ENCODE measurements around the gene VSNL1.

VSNL1 gene

DNA sequence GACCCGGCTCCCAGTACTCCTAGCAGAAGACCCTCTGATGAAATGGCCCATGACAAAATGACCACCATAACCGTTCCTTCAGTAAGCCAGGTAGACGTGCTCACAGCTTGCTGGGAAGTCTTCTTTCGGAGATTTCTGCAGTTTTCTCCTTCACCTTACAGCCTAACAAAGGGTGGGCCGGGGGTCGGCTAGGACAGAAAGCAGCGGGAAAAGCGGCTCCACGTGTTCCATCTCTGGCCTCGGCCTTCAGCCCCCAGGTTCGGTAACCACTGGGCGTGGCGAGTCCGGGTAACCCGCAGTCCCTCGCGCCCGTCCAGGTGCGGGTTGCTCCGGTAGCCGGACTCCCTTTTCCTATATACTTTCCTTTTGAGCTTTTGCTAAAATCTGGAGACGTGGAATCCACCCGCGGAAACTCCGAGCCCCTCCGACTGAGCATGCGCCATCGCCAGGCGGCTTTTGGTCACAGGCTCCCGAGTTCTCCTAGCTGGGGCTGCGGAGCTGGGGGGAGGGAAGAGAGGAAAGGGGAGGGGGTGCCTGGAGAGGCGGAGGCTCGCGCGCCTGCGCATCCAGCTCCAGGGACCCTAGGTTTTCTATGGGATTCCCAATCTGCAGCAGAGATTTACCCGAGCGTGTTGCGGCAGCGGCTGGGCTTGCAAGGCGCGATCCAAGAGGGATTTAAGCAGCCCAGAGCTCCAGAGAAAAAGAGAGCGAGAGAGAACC is at the start of gene VSNL1:
Gene VSNL1 (plus strand): TSS at position 604 of the 720 bp plus-strand sequence. CDS start 51,379 bp downstream, outside the sequence.
- in situ Hi-C loops (cut with HindIII; ENCODE audit: low sequenced_read_pairs), result no loop called here

DNA sequence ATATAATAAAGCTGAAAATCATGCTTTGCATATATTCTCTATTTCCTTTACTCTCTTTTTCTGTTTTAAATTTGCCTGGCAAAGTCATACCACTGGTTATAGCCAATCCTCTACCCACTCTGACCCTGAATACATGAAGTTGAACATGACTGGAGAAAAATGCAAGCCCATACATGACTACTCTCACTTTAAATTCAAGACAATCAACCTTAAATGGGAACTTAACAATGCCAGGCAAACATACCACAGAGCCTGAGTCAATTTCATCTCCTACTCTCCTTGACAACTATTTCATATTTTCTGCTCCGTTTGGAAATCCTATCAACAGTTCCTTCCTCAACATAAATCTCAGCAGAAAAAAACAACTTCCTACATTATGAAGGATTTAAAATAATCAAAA is 44.9 kb upstream of the VSNL1 start:
- in situ Hi-C loops (cut with HindIII; ENCODE audit: low sequenced_read_pairs), result no loop called here

DNA sequence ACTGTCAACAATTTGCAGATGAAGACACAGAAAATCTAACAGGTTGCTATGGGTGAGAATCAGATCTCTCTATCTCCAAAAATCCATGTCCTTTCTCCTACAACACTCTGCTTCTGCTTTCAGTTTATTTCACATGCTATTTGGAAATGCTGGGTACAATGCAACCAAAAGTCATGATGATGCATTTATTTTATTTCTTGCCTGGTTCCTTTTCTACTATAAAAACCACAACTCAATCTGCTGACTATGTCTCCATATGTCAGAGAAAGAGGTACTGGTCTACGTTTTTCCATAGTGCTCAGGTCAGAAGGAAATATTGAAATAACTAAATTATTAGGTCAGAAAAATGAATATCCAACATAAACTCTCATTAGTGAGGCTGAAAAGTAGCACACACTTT is 42.8 kb upstream of the VSNL1 start:
- in situ Hi-C loops (cut with HindIII; ENCODE audit: low sequenced_read_pairs), result no loop called here

DNA sequence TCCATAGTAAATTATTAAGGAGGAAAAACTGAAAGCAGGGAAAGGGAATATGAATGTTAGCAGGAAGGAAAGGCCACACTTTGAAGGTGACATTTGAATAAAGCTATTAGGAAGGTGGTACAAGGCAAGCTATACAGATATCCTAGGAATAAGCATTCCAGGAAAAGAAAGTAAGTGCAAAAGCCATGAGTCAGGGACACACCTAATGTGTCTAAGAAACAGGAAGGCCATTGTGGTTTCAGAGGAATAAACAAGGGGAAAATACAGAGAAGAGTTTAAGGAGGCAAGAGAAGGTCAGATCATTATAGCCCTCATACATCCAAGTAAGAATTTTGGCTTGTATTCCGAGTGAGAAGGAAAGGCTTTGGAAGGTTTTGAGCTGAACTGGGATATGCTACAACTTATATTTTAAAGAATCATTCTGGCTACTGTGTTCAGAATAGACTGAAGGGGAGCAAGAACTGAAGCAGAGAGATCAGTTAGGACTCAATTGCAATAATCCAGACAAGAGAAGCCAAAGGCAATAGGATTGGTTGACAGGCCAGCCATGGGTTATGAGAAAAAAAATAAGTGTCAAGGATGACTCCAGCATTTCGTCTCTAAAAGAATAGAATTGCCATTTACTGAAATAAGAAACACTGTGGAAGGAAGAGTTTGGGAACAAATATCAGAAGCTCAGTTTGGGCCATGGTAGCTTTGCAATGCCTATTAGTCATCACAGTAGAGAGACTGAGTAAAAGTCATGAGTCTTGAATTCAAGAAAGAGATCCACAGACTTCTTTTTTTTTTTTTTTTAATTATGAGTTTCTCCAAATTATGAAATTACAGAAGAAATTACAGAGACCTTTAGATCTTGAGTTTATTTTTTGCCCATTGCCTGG is 33.5 kb upstream of the VSNL1 start:
- in situ Hi-C loops (cut with HindIII; ENCODE audit: low sequenced_read_pairs), result no loop called here

DNA sequence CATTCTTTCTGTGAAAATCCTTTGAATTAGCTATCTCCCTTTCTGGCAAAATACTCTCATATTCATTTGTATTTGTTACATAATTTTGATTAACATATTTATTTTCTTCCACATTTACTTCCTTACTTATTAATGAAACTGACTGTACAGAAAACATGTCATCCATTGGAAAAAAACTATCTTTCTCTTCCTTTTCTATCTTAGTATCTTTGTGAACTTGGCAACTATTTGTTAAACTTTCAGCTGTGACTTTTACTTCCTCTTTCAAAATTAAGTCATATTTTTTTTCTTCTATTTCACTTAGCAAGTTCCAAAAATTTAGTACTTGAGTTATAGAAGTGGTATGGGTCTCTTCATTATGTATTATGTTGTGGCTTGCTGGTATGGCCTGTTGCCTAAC is 24.8 kb upstream of the VSNL1 start:
- in situ Hi-C loops (cut with HindIII; ENCODE audit: low sequenced_read_pairs), result no loop called here

DNA sequence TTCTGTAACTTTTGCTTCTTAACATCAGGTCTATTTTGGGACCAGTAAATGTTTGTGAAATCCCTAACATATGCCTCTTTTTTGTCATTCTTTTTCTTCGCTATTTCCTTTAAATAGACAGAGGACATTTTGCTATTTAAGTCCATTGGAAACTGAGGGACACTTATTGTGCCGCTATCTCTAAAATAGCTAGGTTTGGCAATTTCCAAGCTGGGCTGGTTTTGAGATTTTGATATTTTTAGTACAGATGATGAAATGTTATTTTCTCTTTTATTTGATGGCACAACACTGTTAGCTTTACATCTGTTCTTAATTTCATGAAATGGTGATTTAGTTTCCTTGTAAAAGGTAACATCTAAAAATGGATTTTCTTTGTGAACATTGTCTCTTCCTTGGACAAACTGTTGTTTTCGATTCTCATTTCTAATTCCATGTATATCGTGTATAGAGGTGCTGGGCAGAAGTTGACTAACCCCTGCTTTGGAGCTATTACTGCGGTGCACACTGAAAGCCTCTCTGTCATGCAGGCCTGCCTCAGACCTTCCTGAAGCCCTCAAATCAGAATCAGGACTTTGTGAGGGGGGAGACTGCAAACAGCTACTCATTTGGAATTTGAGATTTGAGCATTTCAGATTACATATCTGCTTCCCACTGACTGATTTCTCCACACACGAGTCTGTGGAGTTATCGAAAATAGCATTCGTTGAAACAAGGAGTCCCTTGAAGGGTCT is 22.9 kb upstream of the VSNL1 start:
- in situ Hi-C loops (cut with HindIII; ENCODE audit: low sequenced_read_pairs), result no loop called here

DNA sequence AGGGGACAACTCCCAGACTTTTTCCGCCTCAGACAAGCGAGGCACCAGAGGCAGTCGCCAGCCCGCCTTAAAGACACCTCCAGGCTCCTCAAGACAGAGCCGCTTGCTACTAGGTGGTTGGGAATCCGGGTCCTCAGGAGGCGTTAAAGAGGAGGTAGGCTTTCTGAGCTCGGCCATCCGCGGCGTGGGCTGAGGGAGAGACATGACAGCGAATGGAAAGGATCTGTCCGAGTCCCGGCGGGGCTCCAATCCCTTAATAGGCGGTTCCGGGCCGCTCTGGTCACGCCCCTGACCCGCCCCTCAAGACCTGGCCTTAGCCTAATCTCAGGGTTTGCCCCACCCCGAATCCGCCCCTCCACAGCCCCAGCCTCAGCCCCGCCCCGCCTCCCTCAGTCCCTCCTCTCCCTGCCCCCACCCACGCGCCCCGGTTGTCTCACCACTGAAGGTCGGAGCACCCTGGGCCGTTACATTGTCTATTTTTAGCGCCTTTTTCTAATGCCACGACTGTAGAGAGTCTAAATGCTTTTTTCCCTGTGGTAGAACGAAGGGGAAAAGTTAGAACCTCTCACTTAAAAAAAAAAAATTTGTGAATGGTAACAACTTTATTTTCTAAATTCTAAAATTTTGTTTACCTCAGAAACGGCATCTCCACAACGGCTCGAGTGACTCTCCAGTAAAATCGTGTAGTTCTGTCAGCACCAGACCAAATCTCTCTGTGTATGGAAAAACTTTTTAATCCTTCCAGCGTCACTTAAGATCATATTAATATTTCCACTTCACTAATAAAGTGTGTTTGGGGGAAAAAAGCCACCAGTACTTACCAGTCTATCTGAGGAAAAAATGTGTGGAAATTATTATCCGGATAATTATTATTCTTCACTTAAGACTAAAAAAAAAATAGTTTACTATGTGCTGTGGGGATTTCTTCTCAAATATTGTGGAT is 22.0 kb upstream of the VSNL1 start, which contains the start of gene RAD51AP2:
Gene RAD51AP2 (minus strand): TSS at position 229 of the 943 bp plus-strand sequence. CDS start 25 bp downstream, at position 204.
- in situ Hi-C loops (cut with HindIII; ENCODE audit: low sequenced_read_pairs), result no loop called here

DNA sequence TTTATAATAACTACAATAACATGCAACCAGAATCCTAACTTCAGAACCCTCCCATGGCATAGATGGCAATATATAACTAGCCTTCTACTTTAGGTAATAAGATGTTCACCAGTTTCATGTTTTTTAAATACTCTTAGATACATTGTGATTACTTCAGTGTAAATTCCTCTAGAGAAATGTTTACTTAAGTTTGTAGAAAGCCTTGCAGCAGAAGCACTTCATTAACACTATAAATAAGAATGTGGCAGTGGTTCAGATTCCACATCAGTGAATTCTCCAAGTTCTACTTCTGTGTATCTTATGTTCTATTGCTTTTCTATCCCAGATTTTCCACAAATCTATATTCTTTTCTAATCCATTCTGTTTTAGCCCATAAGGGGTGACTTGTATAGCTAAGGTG is 21.0 kb upstream of the VSNL1 start:
- in situ Hi-C loops (cut with HindIII; ENCODE audit: low sequenced_read_pairs), result no loop called here

DNA sequence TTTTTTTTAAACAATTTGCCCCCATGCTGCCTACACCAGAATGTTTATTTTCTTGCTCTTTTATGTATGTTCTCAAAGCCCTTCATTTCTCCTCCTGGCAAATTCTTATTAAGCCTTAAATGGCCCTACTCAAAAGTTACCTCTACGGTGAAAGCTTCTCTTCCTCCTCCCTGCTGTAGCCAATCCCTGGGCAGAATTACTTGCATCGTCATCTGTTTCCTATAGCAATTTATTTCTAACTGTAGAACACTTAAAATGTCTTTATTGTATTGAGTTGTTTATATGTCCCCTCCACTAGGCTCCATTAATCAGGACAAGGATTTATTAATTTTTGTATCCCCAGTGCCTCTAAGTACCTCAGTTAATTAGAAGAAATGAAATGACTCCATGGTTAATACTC is 19.7 kb upstream of the VSNL1 start:
- in situ Hi-C loops (cut with HindIII; ENCODE audit: low sequenced_read_pairs), result no loop called here

DNA sequence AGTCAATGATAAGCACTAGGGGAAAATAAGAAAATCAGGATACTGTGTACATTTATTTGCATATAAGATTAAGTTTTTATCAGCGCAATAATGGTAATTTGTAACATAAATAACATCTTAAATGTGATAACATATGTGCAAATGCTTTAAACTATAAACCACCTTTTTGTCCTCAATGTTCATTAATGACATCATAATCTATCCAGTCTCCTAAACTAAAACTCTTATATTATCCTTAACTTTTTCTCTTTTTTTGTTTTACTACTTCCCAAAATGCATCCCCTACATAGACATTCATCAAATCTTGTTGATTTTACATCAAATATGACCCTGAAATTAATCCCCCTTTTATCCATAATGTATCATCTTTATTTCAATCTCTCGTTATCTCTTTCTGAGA is 18.9 kb upstream of the VSNL1 start:
- in situ Hi-C loops (cut with HindIII; ENCODE audit: low sequenced_read_pairs), result no loop called here

DNA sequence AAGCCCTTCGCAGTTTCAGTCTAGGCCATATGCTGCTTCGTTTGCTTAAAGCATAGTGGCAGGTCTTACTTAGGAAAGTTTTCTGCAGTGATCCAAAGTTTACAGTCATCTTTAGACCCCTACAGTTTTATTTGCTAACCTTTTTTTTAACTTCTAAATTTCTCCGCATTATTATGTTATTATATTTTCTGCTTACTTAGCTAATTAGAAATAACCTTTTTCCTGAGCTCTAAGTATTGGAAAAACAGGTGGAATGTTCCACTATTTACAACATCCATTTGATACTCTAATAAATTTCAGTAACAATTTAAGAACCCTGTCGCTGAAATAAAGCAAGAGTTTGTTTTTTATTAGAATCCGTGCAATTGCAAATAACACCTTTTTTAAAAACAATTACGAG is 18.2 kb upstream of the VSNL1 start:
- in situ Hi-C loops (cut with HindIII; ENCODE audit: low sequenced_read_pairs), result no loop called here

DNA sequence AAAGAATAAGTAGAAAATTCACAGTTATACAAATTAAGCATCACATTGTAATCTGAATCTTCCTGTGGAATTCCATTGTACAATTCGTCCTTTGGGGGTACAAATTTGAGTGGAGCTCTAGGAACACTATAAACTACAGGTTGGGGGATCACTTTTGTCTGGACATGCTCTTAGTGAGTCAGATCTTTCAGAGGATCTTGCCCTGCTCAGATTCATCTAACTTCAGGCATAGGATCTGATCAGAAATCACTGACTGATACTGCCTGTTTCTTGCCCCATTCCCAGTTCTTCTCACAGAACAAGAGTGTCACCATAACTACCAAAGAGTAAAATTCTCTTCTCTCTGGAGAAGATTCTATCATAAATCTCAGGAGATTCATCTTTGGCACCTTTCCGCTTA is 10.7 kb upstream of the VSNL1 start:
- in situ Hi-C loops (cut with HindIII; ENCODE audit: low sequenced_read_pairs), result no loop called here

DNA sequence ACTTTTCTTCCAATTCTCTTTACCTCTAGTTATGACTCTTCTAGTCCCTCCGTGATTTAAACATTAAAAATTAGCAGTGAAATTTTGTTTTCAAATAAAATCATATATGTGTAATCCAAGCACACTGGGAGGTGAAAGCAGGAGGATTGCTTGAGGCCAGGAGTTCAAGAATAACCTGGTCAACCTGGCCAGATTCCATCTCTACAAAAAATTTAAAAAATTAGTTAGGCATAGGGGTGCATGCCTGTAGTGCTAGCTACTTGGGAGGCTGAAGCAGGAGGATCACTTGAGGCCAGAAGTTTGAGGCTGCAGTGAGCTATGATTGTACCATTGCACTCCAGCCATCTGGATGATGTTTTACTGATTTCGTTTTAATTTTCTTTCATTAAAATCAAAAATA is 7.0 kb upstream of the VSNL1 start:
- in situ Hi-C loops (cut with HindIII; ENCODE audit: low sequenced_read_pairs), result no loop called here

DNA sequence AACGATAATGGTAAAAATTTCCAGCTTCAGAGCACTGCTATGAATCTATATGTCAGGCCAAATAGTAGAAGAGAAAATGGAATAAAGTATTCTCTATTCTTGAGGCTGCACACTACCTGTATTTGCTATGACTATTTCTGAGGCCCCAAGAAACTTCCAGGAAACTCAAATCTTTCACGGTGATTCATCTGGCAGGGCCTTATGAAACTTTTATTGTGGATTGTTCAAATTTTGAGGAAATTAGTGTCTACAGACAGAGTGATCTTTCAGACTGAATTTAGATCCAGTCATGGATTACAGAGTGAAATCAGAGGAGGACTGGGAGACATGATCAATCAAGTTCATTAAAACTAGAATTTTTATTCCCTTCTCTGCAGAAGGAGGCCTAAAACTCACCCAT is 4.1 kb upstream of the VSNL1 start:
- in situ Hi-C loops (cut with HindIII; ENCODE audit: low sequenced_read_pairs), result no loop called here

DNA sequence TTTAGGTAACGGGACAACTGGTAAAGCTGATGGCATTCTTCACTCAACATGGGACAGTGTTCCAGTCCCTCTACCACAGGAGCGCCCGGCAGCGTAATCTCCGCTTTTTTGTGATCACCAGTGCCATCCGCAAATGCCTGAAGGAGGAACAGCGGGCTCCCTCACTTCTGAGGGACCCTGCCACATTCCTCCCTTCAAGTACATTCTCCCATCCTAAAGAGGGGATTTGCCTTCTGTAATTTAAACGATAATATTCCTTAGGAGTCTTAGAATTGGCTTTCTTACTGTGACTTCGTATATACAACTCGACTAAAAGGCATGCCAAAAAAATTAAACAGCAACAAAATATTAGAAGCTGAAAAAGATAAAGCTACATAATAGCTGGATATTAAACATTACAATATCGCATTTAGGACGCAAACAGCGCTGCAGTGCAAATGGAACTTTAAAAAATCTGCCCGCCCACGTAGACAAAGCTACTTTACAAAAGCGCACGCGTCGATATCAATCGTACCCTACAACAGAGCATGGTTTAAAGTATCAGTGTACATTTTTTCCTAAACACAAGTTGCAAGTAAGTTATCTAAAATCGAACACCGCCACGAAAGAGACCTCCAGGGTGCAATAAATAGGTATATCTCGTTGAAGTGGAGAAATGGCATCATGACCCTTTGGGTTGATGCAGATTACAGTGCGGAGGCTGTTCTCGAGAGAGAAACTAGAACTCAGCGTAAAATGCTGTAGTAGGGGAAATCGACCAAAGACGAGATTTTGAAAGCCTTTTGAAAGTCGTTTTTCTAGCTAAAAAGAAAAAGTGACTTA is 2.3 kb upstream of the VSNL1 start:
- in situ Hi-C loops (cut with HindIII; ENCODE audit: low sequenced_read_pairs), result no loop called here

DNA sequence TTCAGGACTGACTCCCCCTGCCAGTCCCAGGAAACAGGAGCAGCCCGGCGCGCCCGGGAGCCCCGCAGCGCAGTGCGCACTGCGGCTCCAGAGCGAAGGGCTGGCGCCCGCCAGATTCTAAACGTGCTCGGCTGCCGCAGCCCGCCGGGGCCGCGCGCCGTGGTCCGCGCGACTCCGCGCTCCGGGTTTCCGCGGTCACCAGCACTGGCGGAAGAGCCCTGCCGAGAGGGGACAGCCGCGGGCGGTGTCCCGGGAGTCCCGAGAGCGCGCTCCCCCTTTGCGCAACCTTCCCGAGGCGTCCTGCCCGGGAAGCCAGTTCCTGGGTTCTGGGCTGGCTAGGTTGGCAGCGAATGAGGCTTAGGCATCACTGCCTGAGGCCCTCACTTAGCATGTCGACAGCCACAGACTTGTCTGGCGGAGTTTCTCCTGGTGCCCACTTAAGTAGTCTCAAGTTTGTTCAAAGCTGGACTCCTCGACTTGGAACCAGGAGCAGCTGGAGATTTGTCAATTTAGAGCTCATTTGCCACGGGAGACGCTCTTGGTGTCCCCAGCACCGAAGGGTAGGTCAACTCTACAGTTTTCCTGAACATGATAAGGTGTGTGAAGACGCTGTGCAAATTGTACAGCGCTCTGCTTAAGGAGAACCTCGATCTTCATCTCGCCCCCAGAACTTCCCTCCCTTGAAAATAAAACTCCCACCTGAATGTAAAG is 1.5 kb upstream of the VSNL1 start:
- in situ Hi-C loops (cut with HindIII; ENCODE audit: low sequenced_read_pairs), result no loop called here

DNA sequence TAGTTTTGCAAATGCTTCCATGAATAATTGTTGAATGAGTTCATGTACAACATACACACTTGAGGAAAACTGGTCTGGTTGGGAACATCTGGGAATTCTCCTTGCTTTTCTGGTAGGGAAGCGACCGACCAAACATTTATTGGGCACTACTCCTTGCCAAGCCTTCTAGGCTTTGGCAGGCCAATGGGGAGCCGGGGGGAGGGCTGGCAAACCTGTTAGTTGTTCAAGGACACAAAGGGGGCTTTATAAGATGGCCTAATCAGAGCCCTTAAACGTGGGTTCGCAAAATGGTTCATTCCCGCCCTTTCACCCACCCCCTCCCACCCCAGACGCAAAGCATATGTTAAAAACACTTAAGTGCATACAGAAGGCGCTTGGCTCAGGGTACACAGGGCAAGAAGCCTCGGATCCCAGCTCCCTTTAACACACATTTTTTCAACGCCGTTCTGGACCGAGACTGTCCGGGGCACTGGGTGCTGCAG is 844 bp upstream of the VSNL1 start:
- in situ Hi-C loops (cut with HindIII; ENCODE audit: low sequenced_read_pairs), result no loop called here

DNA sequence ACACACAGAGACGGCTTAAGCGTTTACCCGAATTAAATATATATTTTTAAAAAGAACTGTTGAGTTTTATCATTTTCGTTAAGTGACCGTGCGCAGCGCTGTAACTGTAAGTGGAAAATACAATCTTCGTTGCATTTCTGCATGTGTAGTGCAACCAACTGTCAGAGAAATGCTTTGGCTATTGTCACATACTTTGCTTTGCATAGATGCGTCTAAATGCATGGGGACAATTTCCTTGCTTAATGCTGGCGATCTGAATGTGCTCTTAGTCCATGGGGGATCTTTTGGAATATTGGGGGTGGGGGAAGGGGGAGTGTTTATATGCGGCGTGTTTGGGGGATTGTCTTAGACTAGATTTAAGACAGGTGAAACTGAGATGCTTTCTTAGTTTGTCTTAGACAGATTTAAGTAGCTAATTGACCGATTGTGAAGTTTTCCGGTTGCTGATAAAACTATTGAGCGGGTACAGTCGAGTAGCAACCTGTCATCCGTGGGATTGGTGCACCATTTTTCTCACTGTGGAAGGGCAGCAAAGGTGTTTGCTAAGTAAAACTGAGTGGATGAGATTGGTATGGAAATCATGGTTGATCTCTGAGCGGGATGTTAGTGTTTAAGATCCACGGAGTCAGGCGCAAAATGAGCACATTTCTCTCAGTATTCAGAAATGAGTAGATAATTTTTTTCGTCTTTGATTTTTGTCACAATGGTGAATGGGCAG is 476 bp downstream of the VSNL1 start:
- in situ Hi-C loops (cut with HindIII; ENCODE audit: low sequenced_read_pairs), result no loop called here

Data from DLD1 (cell line).